Measurements from ENCODE around the gene ZBTB5. TPM values are rescaled to one million over a fixed set of nuclear protein-coding genes. Genes with fewer than 3 reads are reported as not detected.

ZBTB5 gene
- total and polyA plus RNA-seq, 2 of the 8 experiments (the other 6 are each of a cell fraction or from before 2014, with no cell fraction given): 13.3 to 14.5 TPM

GRCh38 chr9:37424686-37425297 lies 40.5 kb downstream of the ZBTB5 start:
- H3K23me2 ChIP-seq (ENCODE audit: low read depth, low read length): peaks cover 2% of the 10 kb centered on the region; the same call in 1 of the 2 replicates
- no peak overlapping the region for H2AK5ac ChIP-seq (ENCODE audit: low read depth, low read length)
- no peak overlapping the region for H3K14ac ChIP-seq (ENCODE audit: insufficient read length)
- H3K23ac ChIP-seq (ENCODE audit: insufficient read length): no peak overlapping the region
- H4K20me1 ChIP-seq (replicated peaks in 1 of 2; ENCODE audit: control insufficient read depth in 1 of 2, insufficient read depth in 2 of 2, low read length in 2 of 2): peaks cover 8 to 10% of the 10 kb centered on the region in 2 experiments
- H3K4ac ChIP-seq (replicated peaks; ENCODE audit: insufficient read length, low read depth, low read length): no peak overlapping the region
- no peak overlapping the region for H2BK120ac ChIP-seq (replicated peaks; ENCODE audit: low read depth, low read length)
- H3K9ac ChIP-seq (replicated peaks in 1 of 4; ENCODE audit: extremely low read depth in 1 of 4, low read depth in 3 of 4, low read length in 3 of 4): no peak overlapping the region
- H2BK5ac ChIP-seq (ENCODE audit: low read depth, low read length): no peak overlapping the region
- no peak overlapping the region for H3K27ac ChIP-seq (ENCODE audit: low read depth, low read length)
- no peak overlapping the region for H2BK15ac ChIP-seq (ENCODE audit: low read length)
- no peak overlapping the region for H2BK12ac ChIP-seq (ENCODE audit: low read depth, low read length)
- no peak overlapping the region for H3K4me3 ChIP-seq (ENCODE audit: extremely low read depth in 1 of 4, insufficient read depth in 2 of 4, low read depth in 3 of 4, low read length in 4 of 4)
- no peak overlapping the region for H4K91ac ChIP-seq (replicated peaks; ENCODE audit: insufficient read length, low read length)
- H2BK20ac ChIP-seq (ENCODE audit: low read length): no peak overlapping the region
- peaks cover 0 to 18% of the 10 kb centered on the region in 2 experiments; a peak in 2 of 4 replicates for H3K79me2 ChIP-seq (ENCODE audit: control insufficient read depth in 1 of 2, insufficient read depth in 2 of 2, low read length in 2 of 2)
- H4K5ac ChIP-seq (ENCODE audit: insufficient read length, low read depth, low read length): no peak overlapping the region
- ChIA-PET CTCF (ENCODE audit: partially characterized antibody) (interaction anchor here (0.6 to 3.4 kb wide), 9 partner anchors 9 to 429 kb away, joined by 3 to 24 read pairs (median 4); no protein-coding TSS in a partner anchor), POLR2A (ENCODE audit: partially characterized antibody) (interaction anchor here (0.8 to 2.6 kb wide), 8 partner anchors 9 to 87 kb away, joined by 3 to 15 read pairs (median 5); no protein-coding TSS in a partner anchor)
- no peak overlapping the region for H2AFZ ChIP-seq (ENCODE audit: low read length)
- H3K9me3 ChIP-seq (ENCODE audit: insufficient read depth in 2 of 2, low read depth in 1 of 2, low read length in 1 of 2): no peaks in the 10 kb centered on the region
- H3K56ac ChIP-seq (replicated peaks; ENCODE audit: insufficient read length, low read depth, low read length): no peak overlapping the region
- DNase-seq (ENCODE audit: low read depth in 1 of 2, low spot score in 2 of 2) (no peak), FAIRE-seq (no peak)
- no peak overlapping the region for H3K18ac ChIP-seq (ENCODE audit: extremely low read depth, low read length)
- H3K4me1 ChIP-seq (replicated peaks in 1 of 4; ENCODE audit: control insufficient read depth in 3 of 4, insufficient read depth in 4 of 4, low read length in 3 of 4): peaks cover 2 to 15% (median 8%) of the 10 kb centered on the region in 4 experiments
- H3K36me3 ChIP-seq (ENCODE audit: control insufficient read depth in 2 of 4, insufficient read depth in 4 of 4, low read length in 3 of 4): peaks cover 16 to 42% (median 21%) of the 10 kb centered on the region in 4 experiments; a peak in 7 of 8 replicates
- WGBS, 2 experiments (ENCODE audit: extremely low coverage in 1 of 2, insufficient coverage in 1 of 2, insufficient read length in 1 of 2, insufficient replicate concordance in 2 of 2, low coverage in 1 of 2, low lambda C conversion rate in 2 of 2, missing lambda C conversion rate in 1 of 2): 90% methylated on average over 18 of the region's 18 CpGs; no CpG with 5 or more reads in 1 of the 2 experiments
- peaks cover 19% of the 10 kb centered on the region for H3K79me1 ChIP-seq (ENCODE audit: low read depth, low read length)
- H4K8ac ChIP-seq (ENCODE audit: extremely low read depth, insufficient read depth, low read length): no peak overlapping the region
- H3K27me3 ChIP-seq (replicated peaks in 1 of 4; ENCODE audit: control insufficient read depth in 3 of 4, extremely low read depth in 1 of 4, insufficient read depth in 3 of 4, low read length in 3 of 4): no peaks in the 10 kb centered on the region
- no peak overlapping the region for H3K4me2 ChIP-seq (ENCODE audit: insufficient read depth in 1 of 2, low read depth in 2 of 2, low read length in 2 of 2)
- TF ChIP-seq YY1 (IDR thresholded peaks at IDR 0.05; ENCODE audit: low read depth, low read length) (no peak), FOSL1 (IDR thresholded peaks at IDR 0.05; ENCODE audit: insufficient read depth, low read depth, low read length) (no peak), RNF2 (IDR thresholded peaks at IDR 0.05; ENCODE audit: borderline replicate concordance, low read depth, low read length, missing control alignments, poor library complexity, severe bottlenecking) (no peak), TAF1 (IDR thresholded peaks at IDR 0.05; ENCODE audit: low read depth, low read length) (no peak), SP2 (IDR thresholded peaks at IDR 0.05; ENCODE audit: low read length) (no peak), CTCF (IDR thresholded peaks at IDR 0.05; ENCODE audit: control extremely low read depth in 1 of 3, insufficient read depth in 1 of 3, low read depth in 1 of 3, low read length in 3 of 3) (no peak), TBP (IDR thresholded peaks at IDR 0.05; ENCODE audit: low read depth, low read length) (no peak), EZH2 (IDR thresholded peaks at IDR 0.05; ENCODE audit: low read depth, low read length, severe bottlenecking) (no peak), MAX (IDR thresholded peaks at IDR 0.05) (no peak), SP4 (IDR thresholded peaks at IDR 0.05; ENCODE audit: low read length) (no peak)

Measured in H1 (cell line).